Large intestine (tissue), 3 donors: ENCODE data around the gene LTO1. TPM values are rescaled to one million over a fixed set of nuclear protein-coding genes. Genes with fewer than 3 reads are reported as not detected.

Source experiments
- DNase-seq, 2 donors: peaks; one replicate each; pipeline versions ENCODE4 v3.0.0 to v3.0.0-alpha.2; 2013
- H3K27ac ChIP-seq: one replicate; pipeline ENCODE4 v1.5.1; 2013; ENCODE audit warnings: low read length
- H3K27me3 ChIP-seq: 2 replicates; pipeline ENCODE4 v1.6.1; 2013; ENCODE audit warnings: low read length; ENCODE audit not compliant: control insufficient read depth, insufficient read depth
- H3K36me3 ChIP-seq: 2 replicates; pipeline ENCODE4 v1.6.1; 2013; ENCODE audit warnings: low read length; ENCODE audit not compliant: control insufficient read depth, insufficient read depth
- H3K4me1 ChIP-seq: one replicate; pipeline ENCODE4 v1.6.1; 2013; ENCODE audit warnings: low read length; ENCODE audit not compliant: control insufficient read depth, insufficient read depth
- H3K4me3 ChIP-seq: one replicate; pipeline ENCODE4 v1.5.1; 2013; ENCODE audit warnings: low read length
- H3K9me3 ChIP-seq: one replicate; pipeline ENCODE4 v1.6.1; 2013; ENCODE audit warnings: mild to moderate bottlenecking, low read depth, low read length, moderate library complexity; ENCODE audit not compliant: control insufficient read depth
- WGBS: methylation state at CpG from one replicate; pipeline ENCODE4 v1.1.5; 2013; ENCODE audit warnings: low lambda C conversion rate; ENCODE audit not compliant: insufficient coverage; 5-methylcytosine and 5-hydroxymethylcytosine counted together
- polyA plus RNA-seq: library from polyadenylated mRNA; unstranded; fragments of 120-200 nt; gene quantifications from one replicate; pipeline ENCODE4 v1.2.1, GENCODE V29; 2013

Gene LTO1
- polyA plus RNA-seq, 1 donor = 24.1 TPM

DNA sequence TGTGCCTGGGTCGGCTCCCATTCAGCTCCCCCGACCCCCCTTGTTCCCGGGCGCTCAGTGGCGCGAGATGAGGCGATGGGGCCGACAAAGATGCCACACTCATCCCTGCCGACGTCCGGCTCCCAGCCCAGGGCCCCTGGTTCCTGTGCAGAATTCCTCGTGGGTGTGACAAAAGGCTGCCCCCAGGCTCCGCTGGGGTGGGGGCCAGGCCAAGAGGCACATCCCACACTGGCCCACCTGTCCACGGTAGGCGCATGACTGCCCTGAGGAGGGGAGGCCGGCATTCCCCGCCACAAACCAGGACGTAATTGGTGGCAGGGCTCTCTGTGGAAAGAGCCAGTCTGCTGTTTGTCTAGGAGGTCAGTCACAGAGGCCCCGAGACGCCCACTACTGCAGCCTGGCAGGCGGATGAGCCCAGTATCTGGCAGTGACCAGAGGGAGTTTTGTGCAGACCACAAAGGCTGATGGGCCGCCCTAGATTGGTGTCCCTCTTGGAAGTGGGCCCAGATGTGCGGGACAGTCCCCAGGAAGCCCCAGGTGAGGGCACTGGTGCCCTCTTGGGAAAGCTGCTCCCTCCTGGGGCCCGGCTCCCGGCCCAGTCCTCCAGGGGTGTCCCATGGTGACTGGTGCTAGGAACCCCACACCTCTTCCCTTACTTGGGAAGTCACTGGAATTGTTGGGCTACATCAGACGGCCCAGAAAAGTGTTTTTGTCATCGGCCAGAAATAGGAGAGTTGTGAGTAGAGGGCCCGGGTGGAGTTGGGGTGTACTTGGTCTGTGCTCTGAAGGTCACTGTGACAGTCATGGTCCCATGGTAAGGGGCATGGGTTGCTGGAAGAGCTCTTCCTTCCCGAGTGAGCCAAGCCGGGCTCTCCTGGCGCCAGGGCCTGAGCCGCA, 28.4 kb downstream of the LTO1 start:
- DNase-seq = no peak
- no CpG with 5 or more reads among the region's 32 CpGs for WGBS
- Histone ChIP-seq H3K4me1 (peaks cover 16% of the 10 kb centered on the region), H3K36me3 (peaks cover 75% of the 10 kb centered on the region), H3K27ac (no peak overlapping the region), H3K27me3 (peaks cover 4% of the 10 kb centered on the region), H3K9me3 (peaks cover 6% of the 10 kb centered on the region), H3K4me3 (no peak overlapping the region)

DNA sequence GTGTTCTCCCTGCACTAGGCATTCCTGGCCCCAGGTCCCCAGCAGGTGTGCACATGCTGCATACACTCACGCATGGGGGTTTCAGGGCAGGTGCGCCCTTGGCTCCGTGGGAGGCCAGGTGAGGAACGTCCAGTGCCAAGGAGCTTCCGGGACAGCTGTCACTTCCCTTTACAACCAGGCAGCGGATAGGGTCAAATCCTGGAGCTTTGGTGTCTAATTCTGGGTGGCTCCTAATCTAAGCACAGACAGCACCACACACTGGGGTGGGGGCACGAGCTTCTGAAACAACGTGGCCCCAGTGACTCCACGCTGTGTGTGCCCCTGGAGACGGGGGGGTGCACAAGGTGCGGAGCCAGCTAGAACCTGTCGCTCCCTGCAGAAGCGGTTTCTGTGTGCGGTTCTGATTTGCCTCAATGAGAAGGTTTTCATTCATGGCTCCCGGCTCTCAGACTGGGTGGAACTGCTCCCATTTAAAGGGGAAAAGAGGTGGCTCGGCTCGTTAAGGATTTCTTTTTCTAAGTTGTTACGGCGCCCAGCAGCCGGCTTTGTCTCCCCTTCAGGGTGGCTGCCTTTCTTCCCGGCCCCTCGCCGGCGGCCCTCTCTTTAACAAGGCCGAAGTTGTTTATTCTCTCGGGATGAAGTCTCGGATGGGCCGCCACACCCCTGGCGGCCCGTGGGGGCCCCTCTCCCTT, 29.2 kb downstream of the LTO1 start:
- Histone ChIP-seq H3K4me3 (no peak overlapping the region), H3K27ac (no peak overlapping the region), H3K9me3 (peaks cover 3% of the 10 kb centered on the region), H3K4me1 (peaks cover 16% of the 10 kb centered on the region), H3K36me3 (peaks cover 68% of the 10 kb centered on the region), H3K27me3 (peaks cover 10% of the 10 kb centered on the region)
- no CpG with 5 or more reads among the region's 30 CpGs for WGBS
- DNase-seq = no peak

DNA sequence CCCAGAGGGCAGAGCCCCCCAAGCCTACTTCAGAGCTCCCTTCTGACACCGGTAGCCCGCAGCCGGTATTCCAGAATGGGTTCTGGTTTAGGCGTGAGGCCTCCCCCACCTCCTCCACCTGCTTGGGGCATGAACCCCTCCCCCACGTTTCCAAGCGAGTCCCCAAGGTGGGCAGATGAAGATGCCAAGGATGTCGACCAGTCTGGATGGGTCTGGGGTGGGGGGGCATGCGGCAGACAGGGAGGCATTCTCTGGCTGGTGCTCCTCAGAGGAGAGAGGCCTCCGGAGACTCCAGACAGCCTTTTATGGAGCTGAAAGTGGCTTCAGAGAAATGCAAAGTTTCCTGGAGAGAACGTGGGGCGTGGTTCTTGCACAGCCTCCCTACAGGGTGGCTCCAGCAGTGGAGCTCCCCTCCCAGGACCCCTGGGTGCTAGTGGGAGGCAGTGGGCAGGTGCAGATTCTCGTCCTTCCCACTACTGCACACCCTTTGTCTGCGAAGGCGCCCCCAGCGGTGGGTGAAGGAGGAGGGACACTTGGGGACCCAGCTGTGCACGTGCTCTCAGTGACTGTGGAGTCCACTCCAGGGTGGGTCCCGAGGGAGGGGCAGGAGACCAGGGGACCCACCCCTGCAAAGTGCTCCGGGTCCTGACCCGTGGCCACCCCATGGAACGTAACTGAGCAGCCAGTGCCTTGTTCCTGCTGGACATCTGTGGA, 30.0 kb downstream of the LTO1 start:
- WGBS = 40% methylated on average over 1 of the region's 20 CpGs
- Histone ChIP-seq H3K4me1 (peaks cover 17% of the 10 kb centered on the region), H3K27ac (peak overlapping the region; percentile 37), H3K36me3 (peaks cover 60% of the 10 kb centered on the region), H3K27me3 (peaks cover 16% of the 10 kb centered on the region), H3K9me3 (peaks cover 3% of the 10 kb centered on the region), H3K4me3 (no peak overlapping the region)
- no peak for DNase-seq

DNA sequence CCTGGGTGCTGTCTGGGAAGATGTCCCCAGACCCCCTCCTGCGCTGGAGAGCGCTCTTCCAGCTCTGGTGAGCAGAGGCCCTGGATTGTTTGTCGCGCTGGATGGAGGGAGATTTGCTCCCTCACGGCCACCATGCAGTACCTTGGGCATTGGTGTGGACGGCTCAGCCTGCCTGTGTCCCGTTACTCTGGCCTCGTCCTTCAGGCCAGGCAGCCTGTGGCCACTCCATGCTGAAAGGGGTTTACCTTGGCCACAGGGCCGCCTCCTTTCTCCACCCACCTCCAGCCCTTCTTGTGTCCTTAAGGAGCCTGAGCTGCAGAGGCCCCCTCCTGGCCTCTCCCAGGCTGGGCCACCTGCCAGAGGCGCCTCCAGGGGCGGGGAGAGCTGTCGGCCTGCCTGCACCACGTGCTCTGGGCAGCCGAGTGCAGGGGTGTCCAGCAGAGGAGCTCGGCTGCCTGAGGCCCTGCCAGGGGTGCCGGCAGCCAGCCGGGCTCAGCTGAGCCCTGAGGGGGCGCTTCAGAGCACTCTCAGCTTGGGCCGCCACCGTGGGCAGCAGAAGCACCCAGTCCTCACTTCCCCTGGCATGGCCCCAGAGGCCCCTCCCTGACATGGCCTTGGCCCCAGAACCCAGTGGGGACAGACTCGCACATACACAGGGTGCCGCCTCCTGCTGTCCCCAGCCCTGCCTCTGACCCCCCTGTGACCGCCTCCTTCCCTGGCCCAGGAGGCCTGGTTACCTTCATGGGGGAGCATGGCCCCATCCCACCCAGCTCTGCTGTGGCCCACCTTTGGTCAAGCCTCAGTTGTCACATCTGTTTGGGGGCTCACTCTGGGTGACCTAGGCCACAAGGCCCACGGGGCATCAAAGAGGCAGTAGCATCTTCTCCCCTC, 30.8 kb downstream of the LTO1 start:
- Histone ChIP-seq H3K4me1 (peaks cover 22% of the 10 kb centered on the region), H3K27me3 (peaks cover 21% of the 10 kb centered on the region), H3K4me3 (no peak overlapping the region), H3K27ac (peak overlapping the region; percentile 37), H3K36me3 (peaks cover 52% of the 10 kb centered on the region), H3K9me3 (peaks cover 3% of the 10 kb centered on the region)
- DNase-seq = peak; percentile 91 to 93
- no CpG with 5 or more reads among the region's 24 CpGs for WGBS

DNA sequence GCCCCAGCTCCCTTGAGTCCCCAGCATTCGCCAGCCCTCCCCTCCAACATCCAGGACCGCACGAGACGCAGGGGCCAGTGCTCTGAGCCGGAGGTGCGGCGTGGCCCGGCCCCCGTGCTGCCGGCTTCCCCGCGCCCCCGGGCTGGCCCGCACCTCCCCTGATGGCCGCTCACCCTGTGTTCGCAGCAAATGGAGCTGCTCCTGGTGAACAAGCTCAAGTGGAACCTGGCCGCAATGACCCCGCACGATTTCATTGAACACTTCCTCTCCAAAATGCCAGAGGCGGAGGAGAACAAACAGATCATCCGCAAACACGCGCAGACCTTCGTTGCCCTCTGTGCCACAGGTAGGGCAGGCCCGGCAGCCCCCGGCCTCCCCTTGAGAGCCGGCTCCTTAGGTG, 31.5 kb downstream of the LTO1 start:
- Histone ChIP-seq H3K36me3 (peaks cover 45% of the 10 kb centered on the region), H3K27ac (no peak overlapping the region), H3K4me1 (peaks cover 25% of the 10 kb centered on the region), H3K27me3 (peaks cover 25% of the 10 kb centered on the region), H3K4me3 (peak overlapping the region; percentile 28), H3K9me3 (peaks cover 3% of the 10 kb centered on the region)
- no peak for DNase-seq
- WGBS = no CpG with 5 or more reads among the region's 27 CpGs

GRCh38 chr11:69642913-69643632, 32.1 kb downstream of the LTO1 start:
- Histone ChIP-seq H3K27me3 (peaks cover 29% of the 10 kb centered on the region), H3K4me1 (peaks cover 29% of the 10 kb centered on the region), H3K9me3 (peaks cover 3% of the 10 kb centered on the region), H3K27ac (peak overlapping the region; percentile 41), H3K4me3 (peak overlapping the region; percentile 96), H3K36me3 (peaks cover 40% of the 10 kb centered on the region)
- DNase-seq = peak; percentile 79 to 80
- WGBS = no CpG with 5 or more reads among the region's 81 CpGs

DNA sequence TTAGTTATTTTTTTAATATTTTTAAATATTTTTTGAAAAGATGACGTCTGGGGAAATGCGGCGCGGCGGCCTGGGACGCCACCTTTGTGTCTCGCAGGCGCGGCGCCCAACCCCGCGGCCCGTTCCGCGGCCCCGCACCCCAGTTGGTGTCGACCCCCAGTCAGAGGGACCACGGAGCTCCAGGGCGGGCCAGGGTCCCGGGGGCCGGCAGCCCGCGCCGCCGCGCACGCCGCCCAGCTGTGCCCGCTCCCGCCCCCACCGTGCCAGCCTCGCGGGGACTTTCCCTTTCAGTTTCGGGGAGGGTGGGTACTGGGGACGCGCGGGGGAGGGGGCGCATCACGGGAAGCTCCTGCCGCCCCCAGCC, 32.6 kb downstream of the LTO1 start:
- Histone ChIP-seq H3K9me3 (peaks cover 7% of the 10 kb centered on the region), H3K27ac (peak overlapping the region; percentile 36), H3K4me3 (peak overlapping the region; percentile 96), H3K27me3 (peaks cover 35% of the 10 kb centered on the region), H3K36me3 (peaks cover 34% of the 10 kb centered on the region), H3K4me1 (peaks cover 35% of the 10 kb centered on the region)
- no CpG with 5 or more reads among the region's 40 CpGs for WGBS
- no peak for DNase-seq

- Histone ChIP-seq H3K9me3 (peaks cover 12% of the 10 kb centered on the region), H3K4me1 (peaks cover 40% of the 10 kb centered on the region), H3K27me3 (peaks cover 41% of the 10 kb centered on the region), H3K27ac (peak overlapping the region; percentile 94), H3K36me3 (peaks cover 28% of the 10 kb centered on the region), H3K4me3 (peak overlapping the region; percentile 96)
- WGBS = 0% methylated on average over 2 of the region's 68 CpGs
- DNase-seq = peak in 1 of 2 donors; percentile 40
Observed at GRCh38 chr11:69641681-69642548, 33.2 kb downstream of the LTO1 start.
